ENCODE data around the gene HINFP. TPM values are rescaled to one million over a fixed set of nuclear protein-coding genes. Genes with fewer than 3 reads are reported as not detected.

Gene HINFP
- total RNA-seq, 1 experiment from 2014 or later, result 42.4 TPM

DNA sequence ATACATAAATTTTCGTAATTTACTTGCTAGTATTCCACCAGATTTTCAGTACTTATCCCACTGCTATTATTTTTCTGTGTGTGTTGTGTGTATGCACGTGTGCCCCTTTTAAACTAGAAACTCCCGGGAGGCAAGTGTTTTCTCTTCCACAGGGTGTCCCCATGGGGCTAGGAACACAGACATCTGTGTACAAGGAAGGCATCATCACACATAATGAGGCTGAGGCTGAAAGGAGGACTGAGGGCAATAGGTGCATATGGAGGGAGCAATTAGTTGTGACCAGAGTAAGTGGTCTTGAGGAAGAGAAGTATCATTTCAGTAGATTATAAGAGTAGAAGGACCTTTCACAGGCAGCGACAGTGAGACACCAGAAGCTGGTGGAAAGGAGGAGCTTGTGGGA lies 17.6 kb upstream of the HINFP start:
- no peaks in the 10 kb centered on the region for H3K79me1 ChIP-seq (ENCODE audit: insufficient read depth, low read depth, low read length, poor library complexity, severe bottlenecking)
- no peak for DNase-seq
- no peak overlapping the region for H2BK12ac ChIP-seq (ENCODE audit: insufficient read length, low read depth, low read length)
- no peak overlapping the region for H3K18ac ChIP-seq (ENCODE audit: insufficient read length, low read depth, low read length)
- H3K27me3 ChIP-seq (ENCODE audit: insufficient read depth, low read length), result peaks cover 5% of the 10 kb centered on the region; the same call in 1 of the 2 replicates
- no peak overlapping the region for H3K9ac ChIP-seq (ENCODE audit: extremely low read depth, insufficient read length, low read length)
- no peak overlapping the region for H3T11ph ChIP-seq (ENCODE audit: low read length)
- Mint-ChIP-seq H3K9me3 (no peaks in the 10 kb centered on the region; a peak in 1 of 5 replicates), H3K4me1 (peaks cover 32 to 34% of the 10 kb centered on the region in 2 experiments), H3K27ac (peak overlapping the region in 1 of 3 experiments; percentile 6; a peak in 3 of 7 replicates), H3K36me3 (ENCODE audit: insufficient read depth in 1 of 3, low read depth in 3 of 3) (peaks cover 4 to 7% (median 5%) of the 10 kb centered on the region in 3 experiments; a peak in 6 of 7 replicates), H3K4me3 (peak overlapping the region; percentile 22 to 28; a peak in 2 of 5 replicates), H3K27me3 (ENCODE audit: low read depth) (peaks cover 13% of the 10 kb centered on the region)
- H3K27ac ChIP-seq (ENCODE audit: insufficient read length, low read depth, low read length), result no peak overlapping the region
- WGBS (ENCODE audit: extremely low coverage, insufficient read length, low lambda C conversion rate), result no CpG with 5 or more reads among the region's 4 CpGs
- no peaks in the 10 kb centered on the region; the same call in 1 of the 2 replicates for H3K79me2 ChIP-seq (ENCODE audit: insufficient read depth, low read length)
- no peak overlapping the region for H2BK120ac ChIP-seq (ENCODE audit: low read depth, low read length, poor library complexity, severe bottlenecking)
- H2AK5ac ChIP-seq (ENCODE audit: insufficient read length, low read length), result no peak overlapping the region
- H3K4ac ChIP-seq (ENCODE audit: low read depth, low read length), result no peak overlapping the region
- H4K8ac ChIP-seq (replicated peaks; ENCODE audit: insufficient read length, low read depth, low read length), result no peak overlapping the region
- H3K4me1 ChIP-seq (ENCODE audit: insufficient read depth, low read length), result peaks cover 8% of the 10 kb centered on the region; the same call in 1 of the 2 replicates
- TF ChIP-seq, protein P1, sequence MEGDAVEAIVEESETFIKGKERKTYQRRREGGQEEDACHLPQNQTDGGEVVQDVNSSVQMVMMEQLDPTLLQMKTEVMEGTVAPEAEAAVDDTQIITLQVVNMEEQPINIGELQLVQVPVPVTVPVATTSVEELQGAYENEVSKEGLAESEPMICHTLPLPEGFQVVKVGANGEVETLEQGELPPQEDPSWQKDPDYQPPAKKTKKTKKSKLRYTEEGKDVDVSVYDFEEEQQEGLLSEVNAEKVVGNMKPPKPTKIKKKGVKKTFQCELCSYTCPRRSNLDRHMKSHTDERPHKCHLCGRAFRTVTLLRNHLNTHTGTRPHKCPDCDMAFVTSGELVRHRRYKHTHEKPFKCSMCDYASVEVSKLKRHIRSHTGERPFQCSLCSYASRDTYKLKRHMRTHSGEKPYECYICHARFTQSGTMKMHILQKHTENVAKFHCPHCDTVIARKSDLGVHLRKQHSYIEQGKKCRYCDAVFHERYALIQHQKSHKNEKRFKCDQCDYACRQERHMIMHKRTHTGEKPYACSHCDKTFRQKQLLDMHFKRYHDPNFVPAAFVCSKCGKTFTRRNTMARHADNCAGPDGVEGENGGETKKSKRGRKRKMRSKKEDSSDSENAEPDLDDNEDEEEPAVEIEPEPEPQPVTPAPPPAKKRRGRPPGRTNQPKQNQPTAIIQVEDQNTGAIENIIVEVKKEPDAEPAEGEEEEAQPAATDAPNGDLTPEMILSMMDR (conservative IDR thresholded peaks at IDR 0.05), result no peak; the same call in 2 of the 3 replicates
- H4K91ac ChIP-seq (ENCODE audit: insufficient read length, low read depth, low read length), result no peak overlapping the region
- H2BK20ac ChIP-seq (ENCODE audit: low read depth, low read length, poor library complexity, severe bottlenecking), result no peak overlapping the region
- H2BK15ac ChIP-seq (ENCODE audit: low read depth, low read length), result no peak overlapping the region
- no peak overlapping the region for H3K4me2 ChIP-seq (ENCODE audit: insufficient read depth, insufficient read length, low read length)
- peaks cover 26% of the 10 kb centered on the region for H3K23me2 ChIP-seq (ENCODE audit: insufficient read length, low read depth, low read length, poor library complexity, severe bottlenecking)
- H3K14ac ChIP-seq (ENCODE audit: insufficient read depth, low read length), result no peak overlapping the region
- H3K23ac ChIP-seq (ENCODE audit: insufficient read length, low read depth, low read length), result no peak overlapping the region
- no peaks in the 10 kb centered on the region for H4K20me1 ChIP-seq (ENCODE audit: control insufficient read depth, insufficient read depth, insufficient read length)
- no peak overlapping the region for H2BK5ac ChIP-seq (ENCODE audit: insufficient read length, low read length)
- no peaks in the 10 kb centered on the region for H3K9me3 ChIP-seq (ENCODE audit: control insufficient read depth, low read depth, low read length)
- no peak overlapping the region for H2AFZ ChIP-seq (ENCODE audit: low read length)
- no peak overlapping the region for H4K5ac ChIP-seq (ENCODE audit: insufficient read length, low read depth, low read length)
- no peak overlapping the region for H3K56ac ChIP-seq (ENCODE audit: insufficient read length, low read depth, low read length)

Measured in H9 (cell line).